KMS-11 (cell line): Measurements from ENCODE around the gene ADGRG3.

ENCODE experiments used
- H2AFZ ChIP-seq: fragments of 200-600 bp; sonication (generic); 2 replicates; pipeline ENCODE4 v1.6.1; 2016; ENCODE audit warnings: antibody characterized with exemption, mixed run types, low read depth
- H3K27ac ChIP-seq: fragments of 200-600 bp; sonication (generic); 2 replicates; pipeline ENCODE4 v1.6.1; 2016; ENCODE audit warnings: mild to moderate bottlenecking, mixed run types
- H3K27me3 ChIP-seq: fragments of 200-600 bp; sonication (generic); 2 replicates; pipeline ENCODE4 v1.6.1; 2017; ENCODE audit warnings: mild to moderate bottlenecking, low read depth, mixed run types, moderate library complexity; ENCODE audit not compliant: insufficient read depth
- H3K36me3 ChIP-seq: fragments of 200-600 bp; sonication (generic); 2 replicates; pipeline ENCODE4 v1.6.1; 2017; ENCODE audit warnings: mild to moderate bottlenecking, mixed run types; ENCODE audit not compliant: insufficient read depth
- H3K4me1 ChIP-seq: fragments of 200-600 bp; sonication (generic); 2 replicates; pipeline ENCODE4 v1.6.1; 2016; ENCODE audit warnings: mild to moderate bottlenecking, low read depth, mixed run types; ENCODE audit not compliant: poor library complexity, severe bottlenecking
- H3K4me2 ChIP-seq: fragments of 200-600 bp; sonication (generic); 2 replicates; pipeline ENCODE4 v1.7.0; 2016; ENCODE audit warnings: mild to moderate bottlenecking, mixed run types
- H3K4me3 ChIP-seq: fragments of 200-600 bp; sonication (generic); IDR thresholded peaks from 2 replicates; pipeline ENCODE4 v1.6.1; 2017; ENCODE audit warnings: low read depth, low read length, mixed read lengths; ENCODE audit not compliant: insufficient read depth
- H3K79me2 ChIP-seq: fragments of 200-600 bp; sonication (generic); 2 replicates; pipeline ENCODE4 v1.6.1; 2016; ENCODE audit warnings: low read depth, mixed run types; ENCODE audit not compliant: insufficient read depth
- H3K9ac ChIP-seq: fragments of 200-600 bp; sonication (generic); 2 replicates; pipeline ENCODE4 v1.6.1; 2016; ENCODE audit warnings: mild to moderate bottlenecking, mixed run types
- H4K20me1 ChIP-seq: fragments of 200-600 bp; sonication (generic); 2 replicates; pipeline ENCODE4 v1.6.1; 2016; ENCODE audit warnings: mild to moderate bottlenecking, mixed run types; ENCODE audit not compliant: insufficient read depth
- CTCF ChIP-seq: fragments of 200-600 bp; sonication (generic); conservative IDR thresholded peaks from 2 replicates; pipeline ENCODE4 v1.6.1; 2017; ENCODE audit warnings: low read depth, mild to moderate bottlenecking, antibody characterized with exemption, low read length, moderate library complexity, mixed read lengths

Gene ADGRG3

DNA sequence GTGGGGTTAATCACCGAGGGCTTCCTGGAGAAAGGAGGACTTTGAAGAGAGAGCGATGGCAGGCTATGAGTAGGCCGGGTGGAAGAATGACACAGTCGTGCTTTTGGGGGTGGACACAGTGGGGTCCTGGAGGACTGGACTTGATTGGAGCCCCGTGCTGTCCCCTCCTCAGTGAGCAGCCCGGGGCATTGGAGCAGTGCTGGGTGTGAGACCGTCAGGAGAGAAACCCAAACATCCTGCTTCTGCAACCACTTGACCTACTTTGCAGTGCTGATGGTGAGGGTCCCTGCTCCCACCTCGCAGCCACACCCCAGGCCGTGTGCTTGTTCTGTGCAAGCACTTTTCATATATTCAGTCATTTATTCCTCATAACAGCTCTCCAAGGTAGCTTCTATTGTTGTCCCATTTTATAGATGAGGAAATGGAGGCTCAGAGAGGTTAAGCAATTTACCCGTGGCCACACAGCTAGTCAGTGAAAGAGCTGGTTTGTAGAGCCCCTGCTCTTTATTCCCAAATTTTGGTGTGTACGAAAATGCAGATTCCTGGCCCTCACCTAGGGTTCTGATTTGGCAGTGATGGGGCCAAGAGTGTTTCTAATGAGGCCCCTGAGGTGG lies 11.7 kb upstream of the ADGRG3 start:
- Histone ChIP-seq H3K79me2 (no peaks in the 10 kb centered on the region), H4K20me1 (no peaks in the 10 kb centered on the region), H3K27me3 (no peaks in the 10 kb centered on the region), H3K4me2 (no peak overlapping the region), H3K4me1 (no peaks in the 10 kb centered on the region), H2AFZ (no peak overlapping the region), H3K9ac (no peak overlapping the region), H3K36me3 (no peaks in the 10 kb centered on the region), H3K4me3 (no peak overlapping the region), H3K27ac (no peak overlapping the region)
- TF ChIP-seq CTCF, result no peak

DNA sequence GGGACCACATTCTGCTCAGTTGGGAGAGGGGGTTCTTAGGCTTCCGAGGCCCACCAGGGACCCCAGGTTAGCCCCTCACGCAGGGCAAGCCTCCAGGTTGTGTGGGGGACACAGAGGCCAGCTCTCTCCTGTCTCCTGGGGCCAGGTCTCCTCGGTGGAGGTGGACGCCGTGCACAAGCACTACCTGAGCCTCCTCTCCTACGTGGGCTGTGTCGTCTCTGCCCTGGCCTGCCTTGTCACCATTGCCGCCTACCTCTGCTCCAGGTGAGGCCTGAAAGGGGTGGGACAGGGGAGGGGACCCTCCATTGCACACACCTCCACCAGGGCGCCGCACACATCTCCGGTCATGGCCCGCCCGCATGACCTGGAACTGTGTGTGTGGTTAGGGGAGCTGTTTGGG lies 10.9 kb upstream of the ADGRG3 start:
- H3K9ac ChIP-seq, result no peak overlapping the region
- no peaks in the 10 kb centered on the region for H3K79me2 ChIP-seq
- no peaks in the 10 kb centered on the region for H3K36me3 ChIP-seq
- no peaks in the 10 kb centered on the region for H3K4me1 ChIP-seq
- no peaks in the 10 kb centered on the region for H4K20me1 ChIP-seq
- H3K27me3 ChIP-seq, result no peaks in the 10 kb centered on the region
- no peak overlapping the region for H3K4me2 ChIP-seq
- no peak overlapping the region for H3K4me3 ChIP-seq
- no peak overlapping the region for H2AFZ ChIP-seq
- no peak overlapping the region for H3K27ac ChIP-seq
- TF ChIP-seq CTCF, result no peak

DNA sequence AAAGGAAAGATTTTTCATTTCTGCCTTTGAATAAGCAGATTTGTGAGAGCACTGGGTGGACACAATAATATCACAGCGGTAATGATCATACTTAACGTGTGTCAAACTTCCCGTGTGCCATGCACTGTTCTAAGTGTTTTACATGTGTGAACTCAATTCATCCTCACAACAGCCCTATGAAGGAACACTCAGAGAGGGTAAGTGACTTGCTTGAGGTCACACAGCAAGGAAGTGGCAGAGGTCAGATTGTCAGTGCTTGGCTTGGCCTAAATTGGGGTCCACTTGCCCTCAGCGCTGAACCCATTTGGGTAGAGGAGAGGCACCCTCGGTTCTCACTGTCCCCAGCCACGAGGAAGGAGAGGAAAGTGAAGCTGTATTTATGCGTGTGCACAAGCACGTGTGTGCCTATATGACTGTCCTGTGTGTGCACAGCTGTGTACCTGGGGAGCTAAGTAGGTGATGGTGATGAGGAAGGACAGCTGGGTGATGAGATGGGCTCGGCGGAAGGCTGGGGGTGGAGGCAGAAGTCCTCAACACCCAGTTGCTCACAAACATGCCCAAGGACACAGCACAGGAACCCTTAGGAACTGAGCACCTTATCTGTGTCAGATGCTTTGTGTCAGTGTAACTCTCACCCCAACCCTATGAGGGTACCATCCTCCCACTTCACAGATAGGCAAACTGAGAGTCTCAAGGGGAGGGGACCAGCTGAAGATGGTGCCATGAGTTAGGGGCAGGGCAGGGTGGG lies 9.8 kb upstream of the ADGRG3 start:
- no peak overlapping the region for H3K9ac ChIP-seq
- no peaks in the 10 kb centered on the region for H3K27me3 ChIP-seq
- TF ChIP-seq CTCF, result no peak
- no peak overlapping the region for H3K4me3 ChIP-seq
- no peaks in the 10 kb centered on the region for H3K36me3 ChIP-seq
- H3K4me2 ChIP-seq, result no peak overlapping the region
- no peak overlapping the region for H2AFZ ChIP-seq
- no peak overlapping the region for H3K27ac ChIP-seq
- no peaks in the 10 kb centered on the region for H3K79me2 ChIP-seq
- no peaks in the 10 kb centered on the region for H4K20me1 ChIP-seq
- H3K4me1 ChIP-seq, result no peaks in the 10 kb centered on the region

GRCh38 chr16:57658878-57659674 lies 9.0 kb upstream of the ADGRG3 start:
- no peak overlapping the region for H2AFZ ChIP-seq
- no peaks in the 10 kb centered on the region for H3K27me3 ChIP-seq
- no peaks in the 10 kb centered on the region for H3K79me2 ChIP-seq
- no peak overlapping the region for H3K4me2 ChIP-seq
- no peak overlapping the region for H3K9ac ChIP-seq
- H3K27ac ChIP-seq, result no peak overlapping the region
- H3K36me3 ChIP-seq, result no peaks in the 10 kb centered on the region
- H3K4me1 ChIP-seq, result no peaks in the 10 kb centered on the region
- TF ChIP-seq CTCF, result no peak
- no peaks in the 10 kb centered on the region for H4K20me1 ChIP-seq
- no peak overlapping the region for H3K4me3 ChIP-seq
